T-helper 1 cell treated with Interleukin-12 subunit alpha and Interleukin-12 subunit beta and Interleukin-4 antibody, amounts not matched to agents 30 ng/mL and 1 ng/mL, for 36 hours (primary cell): ENCODE results near the gene TMC8. TPM values are rescaled to one million over a fixed set of nuclear protein-coding genes. Genes with fewer than 3 reads are reported as not detected.

Experiments used
- intact Hi-C: fragments of 100-400 bp; cut with micrococcal nuclease; formaldehyde crosslinking; loops from one replicate; pipeline ENCODE4 v1.15.1; 2024
- total RNA-seq: library from RNA; stranded (reverse); gene quantifications from 2 replicates; pipeline ENCODE4 v1.2.3, GENCODE V29; 2022

TMC8 gene
- total RNA-seq, 1 donor from 2014 or later, result 412 TPM

- intact Hi-C loops, result loop anchor here (5.0 kb wide), 1 partner anchor 293 kb away; no protein-coding TSS in a partner anchor
These were observed 44.5 kb downstream of the TMC8 start for GRCh38 chr17:78174870-78175642.

DNA sequence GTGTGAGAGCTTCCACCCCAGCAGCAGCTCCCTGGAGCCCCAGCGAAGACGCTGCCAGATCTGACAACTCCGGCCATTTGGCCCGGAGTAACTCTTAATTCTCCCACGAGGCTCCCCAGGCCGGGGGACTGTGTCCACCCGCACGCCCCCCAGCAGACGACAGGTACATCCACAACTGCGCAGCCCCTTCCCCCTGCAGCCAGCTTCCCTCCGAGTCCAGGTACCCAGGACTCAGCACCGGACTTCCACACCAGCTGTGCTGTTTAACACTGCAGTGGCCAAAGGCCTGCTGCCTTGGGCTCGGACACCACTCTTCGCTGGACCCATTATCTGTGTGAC is 45.0 kb downstream of the TMC8 start:
- intact Hi-C loops, result loop anchor here (5.0 kb wide), 1 partner anchor 293 kb away; no protein-coding TSS in a partner anchor

- intact Hi-C loops, result loop anchor here (1.0 to 5.0 kb wide), 6 partner anchors 11 to 294 kb away; partner anchors contain the start of genes AFMID and TK1
These were observed 46.0 kb downstream of the TMC8 start for GRCh38 chr17:78176548-78177025.

GRCh38 chr17:78179372-78179771 is 48.8 kb downstream of the TMC8 start:
- intact Hi-C loops, result loop anchor here (5.0 kb wide), 1 partner anchor 297 kb away; no protein-coding TSS in a partner anchor

DNA sequence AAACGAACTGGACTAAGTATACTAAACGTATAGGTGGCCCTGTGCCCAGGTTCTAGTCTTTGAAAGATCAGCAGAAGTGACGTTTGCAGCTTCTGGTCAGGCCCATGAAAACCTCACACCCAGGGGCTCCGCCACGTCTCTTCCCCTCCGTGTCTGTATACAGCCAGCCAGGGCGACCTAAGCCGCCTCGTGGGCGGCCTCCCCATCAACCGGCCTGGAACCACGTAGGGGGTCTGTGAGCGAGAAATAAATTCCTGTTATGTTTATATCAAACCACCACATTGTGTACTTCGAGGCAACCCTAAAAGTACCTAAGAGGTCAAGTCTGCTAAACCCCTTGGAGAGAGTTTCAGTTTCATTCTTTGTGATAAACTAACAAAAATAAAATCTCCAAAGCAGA is 49.5 kb downstream of the TMC8 start:
- intact Hi-C loops, result no loop called here

DNA sequence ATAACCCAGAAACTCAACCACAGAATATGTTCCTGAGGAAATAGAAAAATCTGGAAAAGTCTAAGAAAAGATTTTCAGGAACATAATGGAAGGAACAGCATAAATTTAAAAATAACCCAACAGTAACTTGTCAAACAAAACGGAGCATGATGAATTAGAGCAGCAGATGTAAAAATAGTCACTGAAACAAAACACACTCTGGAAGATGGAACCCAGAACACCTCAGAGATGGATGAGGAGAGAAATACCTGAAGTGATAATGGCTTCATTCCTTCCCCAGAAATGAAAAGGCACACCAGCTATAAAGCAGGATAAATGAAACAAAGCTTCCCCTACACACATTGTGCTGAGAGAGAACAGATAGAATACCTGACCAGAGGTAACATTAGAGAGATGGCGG is 49.9 kb downstream of the TMC8 start:
- intact Hi-C loops, result no loop called here

- intact Hi-C loops, result no loop called here
These were observed 51.9 kb downstream of the TMC8 start for GRCh38 chr17:78182504-78182903.

DNA sequence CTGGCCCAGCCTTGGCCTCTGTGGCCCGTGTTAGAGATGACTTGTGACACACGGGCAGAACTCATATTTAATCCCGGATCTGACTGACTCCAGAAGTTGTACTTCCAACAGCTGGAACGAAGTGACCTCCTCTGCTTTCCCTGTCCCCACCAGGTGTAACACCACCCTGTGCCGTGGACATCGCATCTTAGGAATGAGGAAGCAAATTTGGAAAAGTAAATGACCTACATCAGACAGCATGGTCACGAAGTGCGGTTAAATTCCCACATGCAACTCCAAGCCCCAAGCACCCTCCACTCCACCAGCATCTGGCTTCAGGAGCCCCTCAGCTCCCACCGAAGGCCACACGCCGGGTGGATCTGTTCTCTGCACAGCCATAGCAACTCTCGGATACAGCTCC is 53.3 kb downstream of the TMC8 start:
- intact Hi-C loops, result no loop called here

DNA sequence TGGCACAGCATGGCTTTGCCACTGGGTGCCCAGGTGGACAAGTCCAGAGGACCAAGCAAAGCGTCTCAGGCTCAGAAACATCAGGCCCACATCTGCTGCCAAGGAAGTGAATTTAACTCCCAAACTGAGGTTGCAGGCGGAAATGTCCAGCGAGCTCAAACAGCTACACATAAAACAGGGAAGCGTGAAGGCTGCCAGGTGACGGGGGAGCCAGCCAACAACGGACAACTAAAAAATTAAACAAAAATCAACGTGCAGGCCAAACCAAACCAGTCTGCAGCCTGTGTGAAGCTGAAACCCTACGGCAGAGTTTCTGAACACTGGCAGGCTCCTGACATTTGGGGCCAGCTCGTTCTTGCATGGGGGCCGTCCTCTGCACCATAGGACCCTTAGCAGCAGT is 53.8 kb downstream of the TMC8 start:
- intact Hi-C loops, result no loop called here

DNA sequence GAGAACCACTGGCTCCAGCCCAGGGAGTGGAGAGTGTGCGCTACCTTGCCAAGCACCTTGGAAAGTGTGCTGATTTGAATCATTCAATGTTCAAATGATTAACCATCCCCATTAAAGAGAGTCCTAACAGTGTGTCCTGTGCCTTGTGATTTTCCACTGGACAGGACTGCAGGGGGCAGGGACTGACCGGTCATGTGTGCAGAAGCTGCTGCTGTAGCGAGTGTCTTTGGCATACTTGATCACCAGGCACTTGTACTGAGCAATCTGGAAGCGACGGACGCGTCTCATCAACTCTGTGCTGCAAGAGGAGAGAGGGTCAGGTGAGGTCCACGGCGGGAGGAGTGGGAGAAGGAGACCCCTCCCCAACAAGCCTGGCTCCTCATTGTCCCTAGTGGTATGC is 54.3 kb downstream of the TMC8 start:
- intact Hi-C loops, result no loop called here

- intact Hi-C loops, result loop anchor here (2.0 kb wide), 1 partner anchor 65 kb away; no protein-coding TSS in a partner anchor
These were observed 55.6 kb downstream of the TMC8 start for GRCh38 chr17:78185981-78186691.

DNA sequence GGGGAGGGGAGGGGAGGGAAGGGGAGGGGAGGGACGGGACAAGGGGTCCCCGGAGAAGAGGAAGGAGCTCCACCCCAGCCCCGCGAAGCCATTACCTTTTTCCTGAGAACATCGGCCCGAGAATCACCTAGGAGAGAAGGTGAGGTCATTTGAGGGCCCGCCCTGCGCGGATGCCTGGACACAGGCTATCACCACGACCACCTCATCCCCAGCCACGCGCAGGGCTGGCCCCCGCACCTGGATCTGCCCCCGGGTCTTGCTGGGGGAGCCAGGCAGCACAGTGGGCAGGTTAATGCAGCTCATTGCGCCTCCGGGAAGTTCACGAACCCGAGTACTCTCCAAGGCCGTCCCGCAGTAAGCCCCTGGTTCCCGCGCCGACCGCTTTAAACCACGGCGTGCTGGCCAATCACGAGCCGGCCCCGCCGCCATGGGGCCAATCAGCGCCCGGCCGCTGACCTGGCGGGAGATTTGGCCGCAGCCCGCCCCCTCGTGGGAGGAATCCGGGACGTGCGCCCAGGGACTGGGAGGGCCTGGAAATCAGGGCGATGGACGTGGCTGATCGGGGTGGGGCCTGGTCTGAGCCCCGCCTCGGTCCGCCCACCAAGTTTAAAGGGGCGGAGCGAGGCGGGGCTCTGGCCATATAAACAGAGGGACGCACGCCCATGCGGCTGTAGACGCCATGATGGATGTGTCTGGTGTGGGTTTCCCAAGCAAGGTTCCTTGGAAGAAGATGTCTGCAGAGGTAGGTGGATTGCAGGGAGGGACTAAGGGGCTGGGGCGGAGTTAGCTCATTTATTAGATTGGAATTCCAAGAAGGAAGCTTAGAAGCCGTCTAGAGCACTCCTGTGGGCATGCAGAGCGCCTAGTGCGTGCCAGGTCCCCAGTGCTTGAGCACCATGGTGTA is 56.4 kb downstream of the TMC8 start, which contains the start of the genes AFMID and TK1:
Gene AFMID (plus strand): TSS at position 671 of the 904 bp plus-strand sequence. CDS start 9 bp downstream, at position 680.
Gene TK1 (minus strand): TSS at position 361 of the 904 bp plus-strand sequence. CDS start 58 bp downstream, at position 303.
- intact Hi-C loops, result loop anchor here (1.0 to 2.0 kb wide), 7 partner anchors 11 to 297 kb away; partner anchors contain the start of genes BIRC5 and SYNGR2

Other genes starting within 250 kb of the TMC8 start
- 31.1 and 36.5 TPM in 2 replicates for gene TNRC6C, start 172.1 kb upstream of the TMC8 start, total RNA-seq
- gene TMC6, start 2.0 kb upstream of the TMC8 start, total RNA-seq, result 580 and 586 TPM in 2 replicates
- not detected in 2 replicates for gene C17orf99, start 15.6 kb downstream of the TMC8 start, total RNA-seq
- gene SYNGR2, start 37.8 kb downstream of the TMC8 start, total RNA-seq, result 110 and 112 TPM in 2 replicates
- 50.4 and 52.5 TPM in 2 replicates for gene TK1, start 56.3 kb downstream of the TMC8 start, total RNA-seq
- gene AFMID, start 56.6 kb downstream of the TMC8 start, total RNA-seq, result 15.7 and 17.4 TPM in 2 replicates
- 53.3 and 53.4 TPM in 2 replicates for gene BIRC5, start 83.5 kb downstream of the TMC8 start, total RNA-seq
- not detected in 2 replicates for gene TMEM235, start 100.9 kb downstream of the TMC8 start, total RNA-seq
- 198 and 201 TPM in 2 replicates for gene SOCS3, start 229.3 kb downstream of the TMC8 start, total RNA-seq
- 99.2 and 99.8 TPM in 2 replicates for gene PGS1, start 247.9 kb downstream of the TMC8 start, total RNA-seq